ENCODE data around the gene PXYLP1.

The PXYLP1 gene

DNA sequence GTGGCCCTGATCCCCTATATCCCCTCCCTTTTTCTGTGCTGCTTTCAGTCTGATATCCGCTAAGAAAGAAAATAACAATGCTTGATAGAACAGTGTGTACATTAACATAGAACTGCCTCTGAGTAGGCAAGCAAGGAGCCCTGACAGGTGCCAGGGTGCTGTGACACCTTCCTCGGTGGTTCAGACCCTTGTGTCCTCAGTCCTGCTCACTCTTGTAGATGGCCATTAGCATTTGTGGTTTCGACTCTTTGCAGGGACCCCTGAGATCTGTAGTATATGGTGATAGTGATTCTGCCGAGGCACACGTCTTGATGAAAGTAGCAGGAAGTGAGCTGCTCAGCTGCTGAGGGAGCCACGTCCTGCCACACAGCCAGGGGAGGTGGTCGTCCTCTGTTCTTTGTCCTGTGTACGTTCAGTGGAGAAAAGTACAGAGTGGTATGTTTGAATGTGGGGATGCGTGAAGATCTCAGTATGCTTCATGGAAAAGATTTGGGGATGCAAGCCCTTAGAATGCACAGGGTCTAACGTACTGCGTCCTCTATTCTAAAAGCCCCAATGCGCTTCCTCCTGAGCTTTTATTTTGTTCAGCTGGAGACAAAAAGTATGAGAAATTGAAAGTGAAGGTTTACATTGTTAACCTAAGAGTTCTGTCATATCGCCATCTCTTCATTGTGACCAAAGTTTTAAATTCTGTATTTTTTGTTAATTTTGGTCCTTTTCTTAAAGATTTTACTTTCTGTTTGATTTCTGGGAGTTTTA, 35.4 kb downstream of the PXYLP1 start:
- no peak overlapping the region for H3K27ac Mint-ChIP-seq
- H3K4me1 Mint-ChIP-seq: no peaks in the 10 kb centered on the region
- no peaks in the 10 kb centered on the region for H3K9me3 Mint-ChIP-seq
- TF ChIP-seq, protein P1, sequence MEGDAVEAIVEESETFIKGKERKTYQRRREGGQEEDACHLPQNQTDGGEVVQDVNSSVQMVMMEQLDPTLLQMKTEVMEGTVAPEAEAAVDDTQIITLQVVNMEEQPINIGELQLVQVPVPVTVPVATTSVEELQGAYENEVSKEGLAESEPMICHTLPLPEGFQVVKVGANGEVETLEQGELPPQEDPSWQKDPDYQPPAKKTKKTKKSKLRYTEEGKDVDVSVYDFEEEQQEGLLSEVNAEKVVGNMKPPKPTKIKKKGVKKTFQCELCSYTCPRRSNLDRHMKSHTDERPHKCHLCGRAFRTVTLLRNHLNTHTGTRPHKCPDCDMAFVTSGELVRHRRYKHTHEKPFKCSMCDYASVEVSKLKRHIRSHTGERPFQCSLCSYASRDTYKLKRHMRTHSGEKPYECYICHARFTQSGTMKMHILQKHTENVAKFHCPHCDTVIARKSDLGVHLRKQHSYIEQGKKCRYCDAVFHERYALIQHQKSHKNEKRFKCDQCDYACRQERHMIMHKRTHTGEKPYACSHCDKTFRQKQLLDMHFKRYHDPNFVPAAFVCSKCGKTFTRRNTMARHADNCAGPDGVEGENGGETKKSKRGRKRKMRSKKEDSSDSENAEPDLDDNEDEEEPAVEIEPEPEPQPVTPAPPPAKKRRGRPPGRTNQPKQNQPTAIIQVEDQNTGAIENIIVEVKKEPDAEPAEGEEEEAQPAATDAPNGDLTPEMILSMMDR (IDR thresholded peaks at IDR 0.05; ENCODE audit: unreplicated experiment in 3 of 3): no peak
- no peaks in the 10 kb centered on the region for H3K27me3 Mint-ChIP-seq (ENCODE audit: low read depth)
- no peak overlapping the region for H3K4me3 Mint-ChIP-seq
- H3K36me3 Mint-ChIP-seq (ENCODE audit: low read depth): peaks cover 16% of the 10 kb centered on the region

DNA sequence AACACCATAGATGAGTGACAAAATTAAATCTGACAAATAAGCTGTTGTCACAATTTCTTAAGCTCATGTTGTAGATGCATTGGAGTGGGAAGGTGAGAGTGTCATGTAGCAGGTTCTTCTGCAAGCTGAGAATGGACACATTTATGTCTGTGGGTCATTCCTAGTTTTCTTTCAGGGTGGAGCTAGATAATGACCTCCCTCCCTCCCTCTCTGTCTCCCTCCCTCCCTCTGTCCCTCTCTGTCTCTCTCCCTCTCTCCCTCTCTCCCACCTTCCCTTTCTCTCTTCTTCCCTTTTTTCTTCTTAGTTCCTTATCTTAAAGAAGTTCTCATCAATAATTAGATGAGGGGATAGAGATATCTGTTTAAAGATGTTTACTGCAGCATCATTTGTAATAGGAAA, 36.0 kb downstream of the PXYLP1 start:
- TF ChIP-seq, protein P1 (IDR thresholded peaks at IDR 0.05; ENCODE audit: unreplicated experiment in 3 of 3): no peak
- Mint-ChIP-seq H3K4me1 (no peaks in the 10 kb centered on the region), H3K4me3 (no peak overlapping the region), H3K36me3 (ENCODE audit: low read depth) (peaks cover 12% of the 10 kb centered on the region), H3K9me3 (no peaks in the 10 kb centered on the region), H3K27ac (no peak overlapping the region), H3K27me3 (ENCODE audit: low read depth) (no peaks in the 10 kb centered on the region)

- no peak overlapping the region for H3K4me3 Mint-ChIP-seq
- H3K27me3 Mint-ChIP-seq (ENCODE audit: low read depth): no peaks in the 10 kb centered on the region
- TF ChIP-seq, protein P1 (IDR thresholded peaks at IDR 0.05; ENCODE audit: unreplicated experiment in 3 of 3): no peak
- no peaks in the 10 kb centered on the region for H3K9me3 Mint-ChIP-seq
- peaks cover 12% of the 10 kb centered on the region for H3K36me3 Mint-ChIP-seq (ENCODE audit: low read depth)
- H3K27ac Mint-ChIP-seq: no peak overlapping the region
- H3K4me1 Mint-ChIP-seq: no peaks in the 10 kb centered on the region
These were observed 36.7 kb downstream of the PXYLP1 start for GRCh38 chr3:141268306-141268705.

DNA sequence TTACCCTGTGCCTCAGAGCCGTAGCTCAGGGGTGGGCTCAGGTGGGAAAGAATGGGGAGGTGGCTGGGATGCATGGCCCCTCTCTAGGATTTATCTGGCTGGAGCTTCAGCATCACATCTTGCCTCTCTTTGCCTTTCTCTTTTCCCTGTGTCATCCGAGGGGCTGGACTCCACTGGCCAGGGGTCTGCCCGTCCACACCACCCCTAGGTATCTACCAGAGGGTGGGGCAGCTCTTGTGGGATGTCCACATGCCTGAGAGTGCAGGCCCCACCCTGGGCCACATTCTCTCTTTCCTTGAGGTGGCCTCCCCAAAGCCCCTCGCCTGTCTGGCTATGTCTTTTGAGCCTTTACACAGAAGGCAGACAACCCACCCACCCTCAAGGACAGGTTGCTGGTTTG, 37.2 kb downstream of the PXYLP1 start:
- peaks cover 8% of the 10 kb centered on the region for H3K36me3 Mint-ChIP-seq (ENCODE audit: low read depth)
- no peaks in the 10 kb centered on the region for H3K27me3 Mint-ChIP-seq (ENCODE audit: low read depth)
- no peaks in the 10 kb centered on the region for H3K9me3 Mint-ChIP-seq
- H3K4me3 Mint-ChIP-seq: no peak overlapping the region
- TF ChIP-seq, protein P1 (IDR thresholded peaks at IDR 0.05; ENCODE audit: unreplicated experiment in 3 of 3): no peak
- H3K4me1 Mint-ChIP-seq: no peaks in the 10 kb centered on the region
- no peak overlapping the region for H3K27ac Mint-ChIP-seq

DNA sequence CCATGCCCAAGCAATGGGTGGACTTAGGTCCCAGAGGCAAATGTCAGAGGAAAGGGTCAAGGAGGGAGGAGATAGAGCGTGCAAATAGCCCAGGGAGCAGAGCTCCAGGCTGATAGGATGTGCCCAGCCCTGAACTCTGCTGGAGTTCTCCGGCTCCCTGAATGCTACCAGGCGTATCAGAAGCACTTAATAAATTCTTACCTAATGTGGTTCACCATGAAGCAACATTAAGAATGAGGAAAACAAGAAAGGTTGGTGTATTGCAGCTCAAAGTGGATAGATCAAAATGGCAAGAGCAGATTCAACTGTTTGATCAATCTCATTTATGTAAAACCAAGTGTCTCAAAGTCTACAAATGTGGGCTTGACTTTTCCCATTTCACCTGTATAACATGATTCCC, 38.3 kb downstream of the PXYLP1 start:
- TF ChIP-seq, protein P1 (IDR thresholded peaks at IDR 0.05; ENCODE audit: unreplicated experiment in 3 of 3): no peak
- Mint-ChIP-seq H3K9me3 (no peaks in the 10 kb centered on the region), H3K27ac (no peak overlapping the region), H3K4me1 (no peaks in the 10 kb centered on the region), H3K36me3 (ENCODE audit: low read depth) (peaks cover 9% of the 10 kb centered on the region), H3K27me3 (ENCODE audit: low read depth) (no peaks in the 10 kb centered on the region), H3K4me3 (no peak overlapping the region)

All from nephron (organoid).